Thyroid gland (tissue), 4 donors: ENCODE measurements around the gene TMEM51. TPM values are rescaled to one million over a fixed set of nuclear protein-coding genes. Genes with fewer than 3 reads are reported as not detected.

Experiments used
- DNase-seq, 2 donors: peaks; one replicate each; pipeline ENCODE4 v3.0.0-alpha.2; 2019
- H3K27ac ChIP-seq, 3 donors: fragments of 200-600 bp; sonication (generic); 1 replicate in 2 of 3; 2 replicates in 1 of 3; pipeline ENCODE4 v1.5.1; 2016 to 2019; ENCODE audit warnings: mild to moderate bottlenecking in 1 of 3, moderate library complexity in 1 of 3
- H3K27me3 ChIP-seq: fragments of 200-600 bp; sonication (generic); one replicate; pipeline ENCODE4 v1.5.1; 2019
- H3K36me3 ChIP-seq, 2 donors: fragments of 200-600 bp; sonication (generic); one replicate each; pipeline ENCODE4 v1.5.1; 2016 to 2019
- H3K4me1 ChIP-seq, 2 donors: fragments of 200-600 bp; sonication (generic); one replicate each; pipeline ENCODE4 v1.5.1; 2017 to 2019
- H3K4me3 ChIP-seq, 3 donors: fragments of 200-600 bp; sonication (generic); replicated peaks in 1 of 3; 1 replicate in 2 of 3; 2 replicates in 1 of 3; pipeline ENCODE4 v1.5.1; 2016; ENCODE audit warnings: mild to moderate bottlenecking in 1 of 3
- H3K9me3 ChIP-seq: fragments of 200-600 bp; sonication (generic); one replicate; pipeline ENCODE4 v1.5.1; 2017
- CTCF ChIP-seq, 6 experiments: fragments of 200-600 bp in 3 of 6; fragments of 450-650 bp in 3 of 6; sonication (generic) in 3 of 6; IDR thresholded peaks; one replicate each; pipeline ENCODE4 v1.5.1; 2016 to 2019; ENCODE audit warnings: antibody characterized with exemption in 6 of 6, mild to moderate bottlenecking in 2 of 6, inconsistent platforms in 1 of 6, moderate library complexity in 1 of 6
- POLR2A ChIP-seq, 2 donors: fragments of 450-650 bp; IDR thresholded peaks; one replicate each; pipeline ENCODE4 v1.6.1; 2017; ENCODE audit warnings: antibody characterized with exemption in 2 of 2, mild to moderate bottlenecking in 2 of 2, moderate library complexity in 1 of 2
- WGBS, 2 donors: methylation state at CpG; one replicate each; pipeline ENCODE4 v1.1.5; 2017; 5-methylcytosine and 5-hydroxymethylcytosine counted together
- intact Hi-C: fragments of 100-400 bp; cut with DNase I; formaldehyde crosslinking; loops from one replicate; pipeline ENCODE4 v1.15.1; 2023
- total RNA-seq, 4 donors: library from RNA; depleted of rRNA; stranded (reverse); fragments of >200 nt; gene quantifications; one replicate each; pipeline ENCODE4 v1.2.3, GENCODE V29; 2016

Gene TMEM51
- total RNA-seq, 4 donors from 2014 or later: 3.7 to 12.0 (median 6.4) TPM

DNA sequence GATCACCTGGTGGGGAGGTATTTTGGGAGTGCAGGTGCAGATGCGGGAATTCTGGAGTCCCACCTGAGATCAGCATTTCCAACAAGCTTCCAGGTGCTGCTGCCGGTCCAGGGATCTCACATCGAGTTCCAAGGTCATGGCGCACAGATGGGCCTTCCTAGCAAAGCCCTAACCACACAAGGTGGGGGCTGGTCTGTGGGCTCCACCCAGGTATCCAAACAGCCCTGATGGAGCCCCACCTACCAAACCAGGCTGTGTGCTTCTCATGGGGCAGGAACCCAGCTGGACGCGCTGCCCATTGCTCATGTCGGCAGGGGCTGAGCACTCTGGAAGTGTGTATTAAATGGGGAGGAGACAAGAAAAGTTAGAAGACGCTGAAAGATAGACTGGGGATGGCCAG, 35.0 kb upstream of the TMEM51 start:
- Histone ChIP-seq H3K27ac (no peak overlapping the region), H3K4me1 (no peaks in the 10 kb centered on the region), H3K4me3 (no peak overlapping the region), H3K9me3 (no peaks in the 10 kb centered on the region), H3K36me3 (no peaks in the 10 kb centered on the region), H3K27me3 (no peaks in the 10 kb centered on the region)
- TF ChIP-seq CTCF (IDR thresholded peaks at IDR 0.05) (no peak), POLR2A (IDR thresholded peaks at IDR 0.05) (no peak)
- intact Hi-C loops: no loop called here
- DNase-seq: no peak
- 91 to 100% methylated on average over 6 to 8 of the region's 8 CpGs for WGBS, 2 donors

GRCh38 chr1:15120251-15120945, 33.1 kb upstream of the TMEM51 start:
- no peaks in the 10 kb centered on the region for H3K27me3 ChIP-seq
- 84 to 87% methylated on average over 11 to 12 of the region's 13 CpGs for WGBS, 2 donors
- H3K4me1 ChIP-seq: no peaks in the 10 kb centered on the region
- no peak for TF ChIP-seq CTCF (IDR thresholded peaks at IDR 0.05)
- TF ChIP-seq POLR2A (IDR thresholded peaks at IDR 0.05): no peak
- no peaks in the 10 kb centered on the region for H3K9me3 ChIP-seq
- H3K27ac ChIP-seq: no peak overlapping the region
- DNase-seq: no peak
- H3K36me3 ChIP-seq: no peaks in the 10 kb centered on the region
- no peak overlapping the region for H3K4me3 ChIP-seq
- intact Hi-C loops: loop anchor here (10.0 kb wide), 1 partner anchor 154 kb away; no protein-coding TSS in a partner anchor

GRCh38 chr1:15122331-15122730, 31.2 kb upstream of the TMEM51 start:
- no peak for DNase-seq
- no peak overlapping the region for H3K27ac ChIP-seq
- no peaks in the 10 kb centered on the region for H3K27me3 ChIP-seq
- TF ChIP-seq CTCF (IDR thresholded peaks at IDR 0.05): no peak
- TF ChIP-seq POLR2A (IDR thresholded peaks at IDR 0.05): no peak
- H3K4me1 ChIP-seq: no peaks in the 10 kb centered on the region
- WGBS, 2 donors: 68 to 84% methylated on average over 2 to 7 of the region's 7 CpGs
- H3K4me3 ChIP-seq: no peak overlapping the region
- H3K9me3 ChIP-seq: no peaks in the 10 kb centered on the region
- intact Hi-C loops: loop anchor here (10.0 kb wide), 1 partner anchor 152 kb away; no protein-coding TSS in a partner anchor
- H3K36me3 ChIP-seq: no peaks in the 10 kb centered on the region

DNA sequence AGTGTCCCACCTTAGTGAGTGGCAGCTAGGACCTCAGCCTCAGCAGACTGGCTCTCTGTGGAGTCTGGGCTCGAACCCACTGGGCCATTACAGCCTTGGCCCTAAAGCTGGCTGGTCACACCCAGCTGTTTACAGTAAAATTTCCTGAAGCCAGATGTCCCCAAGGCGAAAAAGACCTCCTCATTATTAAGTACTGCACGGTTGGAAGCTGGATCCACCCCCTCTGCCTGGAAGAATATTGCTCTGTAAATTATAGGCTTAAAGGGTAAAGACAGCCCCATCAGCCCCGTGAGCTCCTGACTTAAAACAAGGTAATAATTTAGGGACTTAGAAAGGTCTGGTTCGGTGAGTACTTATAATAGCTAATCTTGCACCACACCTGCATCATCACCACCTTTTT, 30.3 kb upstream of the TMEM51 start:
- Histone ChIP-seq H3K9me3 (no peaks in the 10 kb centered on the region), H3K27me3 (no peaks in the 10 kb centered on the region), H3K27ac (no peak overlapping the region), H3K4me1 (no peaks in the 10 kb centered on the region), H3K4me3 (no peak overlapping the region), H3K36me3 (no peaks in the 10 kb centered on the region)
- TF ChIP-seq CTCF (IDR thresholded peaks at IDR 0.05) (no peak), POLR2A (IDR thresholded peaks at IDR 0.05) (no peak)
- no peak for DNase-seq
- 76 to 81% methylated on average over 5 of the region's 5 CpGs for WGBS, 2 donors
- intact Hi-C loops: loop anchor here (10.0 kb wide), 1 partner anchor 152 kb away; no protein-coding TSS in a partner anchor

GRCh38 chr1:15123925-15124324, 29.6 kb upstream of the TMEM51 start:
- no peaks in the 10 kb centered on the region for H3K4me1 ChIP-seq
- intact Hi-C loops: loop anchor here (10.0 kb wide), 1 partner anchor 151 kb away; no protein-coding TSS in a partner anchor
- H3K27me3 ChIP-seq: no peaks in the 10 kb centered on the region
- no peak overlapping the region for H3K27ac ChIP-seq
- no peak overlapping the region for H3K4me3 ChIP-seq
- no peaks in the 10 kb centered on the region for H3K36me3 ChIP-seq
- 90 to 93% methylated on average over 7 to 9 of the region's 9 CpGs for WGBS, 2 donors
- no peaks in the 10 kb centered on the region for H3K9me3 ChIP-seq
- TF ChIP-seq CTCF (IDR thresholded peaks at IDR 0.05) (no peak), POLR2A (IDR thresholded peaks at IDR 0.05) (no peak)
- DNase-seq: no peak
